Heart left ventricle (tissue), 16 donors: ENCODE data around the gene TTYH3. TPM values are rescaled to one million over a fixed set of nuclear protein-coding genes. Genes with fewer than 3 reads are reported as not detected.
A peak's percentile ranks its signal among the peaks of the same experiment; 100 is the strongest.

Experiments used
- ATAC-seq, 4 donors: fragments of 200-7000 bp; cut with Tn5 transposase; one replicate each; pipeline ENCODE4 v1.9.1; 2020 to 2022; ENCODE audit warnings: moderate library complexity in 4 of 4, mild to moderate bottlenecking in 3 of 4, moderate number of reproducible peaks in 1 of 4
- DNase-seq, 5 donors: peaks; one replicate each; pipeline ENCODE4 v3.0.0-alpha.2; 2020
- H3K27ac ChIP-seq, 12 donors: fragments of 200-600 bp; sonication (generic) in 4 of 12; one replicate each; pipeline versions ENCODE4 v1.5.0 to v1.8.0; 2016 to 2022; ENCODE audit warnings: mild to moderate bottlenecking in 2 of 12
- H3K27me3 ChIP-seq, 9 donors: fragments of 200-600 bp; sonication (generic) in 2 of 9; one replicate each; pipeline versions ENCODE4 v1.5.1 to v1.8.0; 2016 to 2022; ENCODE audit warnings: mild to moderate bottlenecking in 3 of 9
- H3K36me3 ChIP-seq, 9 donors: fragments of 200-600 bp; sonication (generic) in 2 of 9; one replicate each; pipeline versions ENCODE4 v1.5.0 to v1.8.0; 2018 to 2022; ENCODE audit warnings: mild to moderate bottlenecking in 2 of 9
- H3K4me1 ChIP-seq, 12 donors: fragments of 200-600 bp; sonication (generic) in 4 of 12; one replicate each; pipeline versions ENCODE4 v1.5.0 to v1.8.0; 2016 to 2022; ENCODE audit warnings: mild to moderate bottlenecking in 3 of 12
- H3K4me3 ChIP-seq, 12 donors: fragments of 200-600 bp; sonication (generic) in 4 of 12; one replicate each; pipeline versions ENCODE4 v1.5.0 to v1.8.0; 2017 to 2022; ENCODE audit warnings: mild to moderate bottlenecking in 9 of 12, moderate library complexity in 4 of 12
- H3K9me3 ChIP-seq, 12 donors: fragments of 200-600 bp; sonication (generic) in 4 of 12; one replicate each; pipeline versions ENCODE4 v1.5.0 to v1.8.0; 2016 to 2022; ENCODE audit warnings: mild to moderate bottlenecking in 1 of 12
- CTCF ChIP-seq, 12 donors: fragments of 200-600 bp; sonication (generic) in 4 of 12; IDR thresholded peaks; one replicate each; pipeline versions ENCODE4 v1.5.0 to v1.8.0; 2018 to 2022; ENCODE audit warnings: antibody characterized with exemption in 12 of 12, mild to moderate bottlenecking in 5 of 12
- POLR2A ChIP-seq, 2 donors: fragments of 450-650 bp; IDR thresholded peaks; one replicate each; pipeline ENCODE4 v1.6.1; 2017; ENCODE audit warnings: antibody characterized with exemption in 2 of 2, mild to moderate bottlenecking in 2 of 2, moderate library complexity in 2 of 2
- WGBS, 4 donors: extraction: QIAGEN DNeasy Blood & Tissue Kit in 2 of 4; methylation state at CpG; one replicate each; pipeline versions ENCODE4 v1.1.5 to v1.1.7; 2013 to 2018; 5-methylcytosine and 5-hydroxymethylcytosine counted together
- intact Hi-C, 10 donors: fragments of 100-400 bp; cut with DNase I; formaldehyde crosslinking; loops; one replicate each; pipeline versions ENCODE4 v1.11.1 to v1.14.2; 2022
- polyA plus RNA-seq, 2 donors: library from polyadenylated mRNA; stranded (reverse); fragments of 200-250 nt; gene quantifications; one replicate each; pipeline ENCODE4 v1.2.3, GENCODE V29; 2013
- total RNA-seq, 9 donors: library from RNA; depleted of rRNA in 2 of 9; stranded (reverse); fragments of >200 nt in 2 of 9; fragmentation: NEBNext Ultra II Directional in 3 of 9; extraction: Animal tissue kit (Norgen Biotek cat#: 25700) in 3 of 9; gene quantifications; one replicate each; pipeline versions ENCODE4 v1.1.0 to v1.2.4, GENCODE V29; 2016 to 2023
- donor health status: ischemic (EF 13 %, LVEDD 7.1; RV severe dilation, severe dysfunction).
- donor health status: healthy with polysubstance abuse.
- donor health status: DM: no; HTN: yes; CAD: no.
- donor health status: DM: no; HTN: no; CAD: no.
- donor health status: ischemic (EF 25% LVEDD 6.9; RV normal size, moderate dysfunction).
- donor health status: ischemic (EF 25% LVEDD 5.7; RV mildly dilated, moderate dysfunction).
- donor health status: healthy.
- donor health status: DM: yes; HTN: yes; CAD: no.
- donor health status: ischemic (EF 35%, LVEDD 5.7; RV mildly dilated, moderate dysfunction).
- donor health status: nonischemic (EF 11% LVEDD 7.7; RV severe dilation, severe dysfunction).
- donor health status: DM: yes; HTN: yes; CAD: no.
- donor health status: PGD.
- donor health status: ischemic (EF 29% LVEDD 5.4; RV normal size, mild dysfunction).
- donor health status: nonischemic (EF 23%, LVEDD 6.1; RV moderate dilation, normal function).

Gene TTYH3
- total and polyA plus RNA-seq, 11 donors = 5.7 to 104 (median 12.8) TPM

- TF ChIP-seq POLR2A (IDR thresholded peaks at IDR 0.05) (no peak), CTCF (IDR thresholded peaks at IDR 0.05) (no peak)
- peaks cover 0 to 79% (median 20%) of the 10 kb centered on the region in 9 donors for H3K36me3 ChIP-seq
- no peaks in the 10 kb centered on the region for H3K9me3 ChIP-seq
- intact Hi-C loops = no loop called here
- WGBS, 4 donors = 90 to 94% (median 93%) methylated on average over 2 to 12 of the region's 12 CpGs
- DNase-seq (peak in 2 of 5 donors; percentile 16 to 55), ATAC-seq (no peak)
- H3K4me1 ChIP-seq = no peaks in the 10 kb centered on the region
- no peaks in the 10 kb centered on the region for H3K27me3 ChIP-seq
- H3K27ac ChIP-seq = no peak overlapping the region
- no peak overlapping the region for H3K4me3 ChIP-seq
Observed at GRCh38 chr7:2652736-2653060, 20.9 kb downstream of the TTYH3 start.

DNA sequence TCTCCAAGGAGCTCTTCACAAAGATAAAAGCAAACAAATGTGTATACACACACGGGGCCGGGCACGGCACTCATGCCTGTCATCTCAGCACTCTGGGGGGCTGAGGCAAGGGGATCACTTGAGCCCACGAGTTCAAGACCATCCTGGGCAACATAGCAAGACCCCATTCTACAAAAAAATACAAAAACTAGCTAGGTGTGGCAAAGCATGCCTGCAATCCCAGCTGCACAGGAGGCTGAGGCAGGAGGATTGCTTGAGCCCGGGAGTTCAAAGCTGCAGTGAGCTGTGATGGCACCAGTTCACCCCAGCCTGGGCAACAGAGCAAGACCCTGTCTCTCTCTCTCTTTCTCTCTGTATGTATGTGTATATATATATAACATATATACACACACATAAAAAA lies 22.3 kb downstream of the TTYH3 start:
- ATAC-seq = no peak
- Histone ChIP-seq H3K36me3 (peaks cover 0 to 83% (median 13%) of the 10 kb centered on the region in 9 donors), H3K27ac (no peak overlapping the region), H3K27me3 (no peaks in the 10 kb centered on the region), H3K4me1 (no peaks in the 10 kb centered on the region), H3K9me3 (no peaks in the 10 kb centered on the region), H3K4me3 (no peak overlapping the region)
- TF ChIP-seq POLR2A (IDR thresholded peaks at IDR 0.05) (no peak), CTCF (IDR thresholded peaks at IDR 0.05) (no peak)
- intact Hi-C loops = no loop called here
- DNase-seq = peak in 1 of 5 donors; percentile 46
- 68 to 83% (median 75%) methylated on average over 5 of the region's 5 CpGs for WGBS, 4 donors

DNA sequence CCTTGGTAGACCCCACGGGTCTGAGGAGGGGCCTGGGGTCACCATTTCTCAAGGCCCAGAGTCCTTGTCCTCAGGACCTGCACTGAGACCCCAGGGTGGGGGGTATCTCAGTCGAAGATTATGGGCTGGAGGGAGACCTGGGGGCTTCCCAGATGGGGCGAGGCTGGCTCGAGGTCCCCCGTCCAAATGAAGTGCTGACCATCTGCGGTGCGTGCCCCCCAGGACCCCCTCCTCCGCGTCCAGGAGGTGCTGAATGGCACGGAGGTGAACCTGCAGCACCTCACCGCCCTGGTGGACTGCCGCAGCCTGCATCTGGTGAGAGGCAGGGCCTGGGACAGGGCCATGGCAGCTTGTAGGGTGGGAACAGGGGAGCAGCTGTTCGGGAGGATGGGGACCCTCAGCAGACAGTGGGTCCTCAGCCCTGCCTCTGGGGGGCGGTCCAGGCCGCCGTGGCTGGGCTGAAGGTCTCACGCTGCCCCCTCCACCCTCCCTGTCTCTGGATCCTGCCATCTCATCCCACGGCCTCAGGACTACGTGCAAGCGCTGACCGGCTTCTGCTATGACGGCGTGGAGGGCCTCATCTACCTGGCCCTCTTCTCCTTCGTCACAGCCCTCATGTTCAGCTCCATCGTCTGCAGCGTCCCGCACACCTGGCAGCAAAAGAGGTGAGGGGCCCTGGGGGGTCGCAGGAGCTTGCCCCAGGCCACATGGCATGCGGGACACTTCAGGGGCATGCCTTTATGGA lies 24.3 kb downstream of the TTYH3 start:
- Histone ChIP-seq H3K27me3 (no peaks in the 10 kb centered on the region), H3K27ac (no peak overlapping the region), H3K9me3 (no peaks in the 10 kb centered on the region), H3K4me1 (no peaks in the 10 kb centered on the region), H3K36me3 (peaks cover 0 to 87% (median 13%) of the 10 kb centered on the region in 9 donors), H3K4me3 (no peak overlapping the region)
- DNase-seq (peak in 1 of 5 donors; percentile 51), ATAC-seq (no peak)
- 93 to 96% (median 95%) methylated on average over 21 to 29 of the region's 29 CpGs for WGBS, 4 donors
- intact Hi-C loops = loop anchor here in 1 of 10 donors (5.0 kb wide), 1 partner anchor 44 kb away; no protein-coding TSS in a partner anchor
- TF ChIP-seq CTCF (IDR thresholded peaks at IDR 0.05) (no peak), POLR2A (IDR thresholded peaks at IDR 0.05) (no peak)

GRCh38 chr7:2657208-2657607 lies 25.4 kb downstream of the TTYH3 start:
- no peak for ATAC-seq
- Histone ChIP-seq H3K27me3 (no peaks in the 10 kb centered on the region), H3K36me3 (peaks cover 0 to 90% (median 11%) of the 10 kb centered on the region in 9 donors), H3K27ac (no peak overlapping the region), H3K9me3 (no peaks in the 10 kb centered on the region), H3K4me1 (peaks cover 0 to under 1% (median 0%) of the 10 kb centered on the region in 12 donors), H3K4me3 (no peak overlapping the region)
- 50 to 99% (median 74%) methylated on average over 2 of the region's 2 CpGs for WGBS, 4 donors
- intact Hi-C loops = loop anchor here in 1 of 10 donors (5.0 kb wide), 1 partner anchor 45 kb away; no protein-coding TSS in a partner anchor
- TF ChIP-seq POLR2A (IDR thresholded peaks at IDR 0.05) (no peak), CTCF (IDR thresholded peaks at IDR 0.05) (no peak)
- DNase-seq = peak in 1 of 5 donors; percentile 15
